GM18951 (cell line): ENCODE results near the gene MCL1.

Source experiments
- POLR2A ChIP-seq: IDR thresholded peaks from 4 replicates; pipeline ENCODE4 v1.6.1; 2011; ENCODE audit warnings: mild to moderate bottlenecking; ENCODE audit not compliant: insufficient read length, insufficient read depth; ENCODE audit errors: extremely low read depth
- in situ Hi-C: fragments of 300-500 bp; cut with MboI; formaldehyde crosslinking; loops from one replicate; pipeline ENCODE4 v1.12.0; 2022; ENCODE audit warnings: low sequenced_read_pairs, mixed read lengths, inconsistent platforms; ENCODE audit not compliant: unreplicated experiment

The MCL1 gene

DNA sequence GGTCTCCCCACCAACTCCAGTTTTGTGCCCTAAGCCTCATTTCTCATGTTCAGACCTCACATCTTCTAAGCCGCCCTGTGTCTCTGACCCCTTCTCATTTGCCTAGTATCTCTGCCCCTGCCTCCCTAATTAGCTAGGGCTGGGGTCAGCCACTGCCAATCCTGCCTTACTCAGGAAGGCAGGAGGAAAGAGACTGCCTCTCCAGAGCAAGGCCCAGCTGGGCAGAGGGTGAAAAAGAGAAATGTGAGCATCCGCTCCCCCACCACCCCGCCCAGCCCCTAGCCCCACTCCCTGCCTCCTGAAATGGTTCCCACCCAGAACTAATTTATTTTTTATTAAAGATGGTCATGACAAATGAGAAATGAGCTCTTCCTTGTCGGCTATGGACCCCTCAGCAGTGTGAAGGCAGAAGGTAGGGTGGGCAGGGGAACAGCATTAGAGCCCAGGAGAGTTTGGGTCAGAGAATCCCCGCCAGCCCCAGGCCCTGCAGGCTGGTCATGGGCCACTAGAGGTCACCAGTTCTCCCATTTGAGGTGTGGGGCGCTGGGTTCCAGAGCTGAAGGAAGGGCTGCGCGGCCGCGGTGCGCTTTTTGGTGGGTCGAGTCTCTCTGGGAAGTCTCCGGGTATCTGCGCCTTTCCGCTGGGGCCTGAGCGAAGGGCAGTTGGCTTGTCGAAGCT is 18.7 kb downstream of the MCL1 start:
- peak; percentile 37 for TF ChIP-seq POLR2A
- in situ Hi-C loops, result no loop called here

DNA sequence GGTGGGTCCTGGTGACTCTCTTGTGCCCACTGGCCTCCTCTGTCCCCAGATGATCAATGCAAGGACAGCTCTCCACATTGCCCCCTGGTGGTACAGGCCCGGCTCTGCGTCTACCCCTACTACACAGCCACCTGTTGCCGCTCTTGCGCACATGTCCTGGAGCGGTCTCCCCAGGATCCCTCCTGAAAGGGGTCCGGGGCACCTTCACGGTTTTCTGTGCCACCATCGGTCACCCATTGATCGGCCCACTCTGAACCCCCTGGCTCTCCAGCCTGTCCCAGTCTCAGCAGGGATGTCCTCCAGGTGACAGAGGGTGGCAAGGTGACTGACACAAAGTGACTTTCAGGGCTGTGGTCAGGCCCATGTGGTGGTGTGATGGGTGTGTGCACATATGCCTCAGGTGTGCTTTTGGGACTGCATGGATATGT is 19.4 kb downstream of the MCL1 start:
- in situ Hi-C loops, result no loop called here
- TF ChIP-seq POLR2A, result no peak

DNA sequence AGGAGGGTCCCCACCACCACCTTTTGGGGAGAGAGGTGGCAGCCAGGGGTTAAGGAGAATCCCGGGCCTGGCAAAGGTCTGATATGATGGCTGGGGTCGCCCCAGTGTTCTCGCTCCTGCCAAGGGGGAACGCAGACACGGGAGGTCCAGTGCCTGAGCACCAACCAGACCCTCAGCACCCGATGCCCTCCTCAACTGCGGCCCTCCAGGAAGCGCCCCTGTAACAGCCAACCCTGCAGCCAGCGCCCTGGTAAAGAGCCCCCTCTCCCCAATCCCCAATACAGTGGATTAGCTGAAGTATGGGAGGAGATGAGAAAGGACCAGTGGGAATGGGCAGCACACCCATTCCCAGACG is 19.8 kb downstream of the MCL1 start:
- in situ Hi-C loops, result no loop called here
- no peak for TF ChIP-seq POLR2A

DNA sequence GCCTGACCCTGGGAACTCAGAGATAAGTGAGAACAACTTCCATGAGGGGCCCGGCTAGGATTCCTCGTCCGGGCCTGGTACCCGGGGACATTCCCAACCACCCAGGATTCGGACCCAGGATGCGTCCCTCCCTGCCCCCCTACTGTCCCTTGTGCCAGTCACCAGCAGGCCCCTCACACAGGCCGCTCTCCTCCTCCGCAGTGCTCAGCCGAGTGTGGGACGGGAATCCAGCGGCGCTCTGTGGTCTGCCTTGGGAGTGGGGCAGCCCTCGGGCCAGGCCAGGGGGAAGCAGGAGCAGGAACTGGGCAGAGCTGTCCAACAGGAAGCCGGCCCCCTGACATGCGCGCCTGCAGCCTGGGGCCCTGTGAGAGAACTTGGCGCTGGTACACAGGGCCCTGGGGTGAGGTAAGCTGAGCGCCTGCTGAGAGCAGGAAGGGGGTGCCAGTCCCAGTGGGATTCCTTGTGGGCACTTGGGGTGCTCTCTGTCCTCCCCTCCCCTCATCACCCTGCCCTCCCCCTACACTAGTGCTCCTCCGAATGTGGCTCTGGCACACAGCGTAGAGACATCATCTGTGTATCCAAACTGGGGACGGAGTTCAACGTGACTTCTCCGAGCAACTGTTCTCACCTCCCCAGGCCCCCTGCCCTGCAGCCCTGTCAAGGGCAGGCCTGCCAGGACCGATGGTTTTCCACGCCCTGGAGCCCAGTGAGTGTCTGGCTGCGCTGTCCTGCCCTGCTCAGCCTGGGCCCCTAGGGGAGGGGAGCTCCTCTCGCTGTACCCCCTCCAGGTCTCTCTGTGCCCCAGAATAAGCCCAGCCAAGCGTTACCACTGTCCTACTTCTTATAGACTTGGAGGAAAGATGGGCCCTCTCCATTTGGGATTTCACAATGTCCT is 20.4 kb downstream of the MCL1 start:
- in situ Hi-C loops, result no loop called here
- no peak for TF ChIP-seq POLR2A

DNA sequence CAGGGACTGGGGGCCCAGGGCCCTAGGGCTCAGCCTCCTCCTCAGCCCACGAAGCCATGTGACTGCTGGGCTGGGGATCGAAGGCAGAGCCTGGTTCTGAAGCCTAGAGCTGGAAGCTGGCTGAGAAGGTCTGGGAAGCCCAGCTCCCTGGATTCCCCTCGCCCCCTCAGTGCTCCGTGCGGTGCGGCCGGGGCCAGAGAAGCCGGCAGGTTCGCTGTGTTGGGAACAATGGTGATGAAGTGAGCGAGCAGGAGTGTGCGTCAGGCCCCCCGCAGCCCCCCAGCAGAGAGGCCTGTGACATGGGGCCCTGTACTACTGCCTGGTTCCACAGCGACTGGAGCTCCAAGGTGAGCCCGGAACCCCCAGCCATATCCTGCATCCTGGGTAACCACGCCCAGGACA is 21.1 kb downstream of the MCL1 start:
- no peak for TF ChIP-seq POLR2A
- in situ Hi-C loops, result no loop called here

DNA sequence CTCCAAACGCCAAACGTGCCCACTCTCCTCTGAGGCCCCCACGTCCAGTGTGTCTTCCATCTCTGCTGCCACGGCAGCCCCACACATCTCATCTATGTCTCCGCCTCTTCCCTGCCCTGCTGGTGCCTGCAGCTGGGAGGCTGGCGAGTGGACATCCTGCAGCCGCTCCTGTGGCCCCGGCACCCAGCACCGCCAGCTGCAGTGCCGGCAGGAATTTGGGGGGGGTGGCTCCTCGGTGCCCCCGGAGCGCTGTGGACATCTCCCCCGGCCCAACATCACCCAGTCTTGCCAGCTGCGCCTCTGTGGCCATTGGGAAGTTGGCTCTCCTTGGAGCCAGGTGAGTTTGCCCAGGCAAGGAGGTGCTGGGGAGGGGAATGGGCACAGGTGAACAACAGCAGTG is 21.6 kb downstream of the MCL1 start:
- in situ Hi-C loops, result no loop called here
- no peak for TF ChIP-seq POLR2A

DNA sequence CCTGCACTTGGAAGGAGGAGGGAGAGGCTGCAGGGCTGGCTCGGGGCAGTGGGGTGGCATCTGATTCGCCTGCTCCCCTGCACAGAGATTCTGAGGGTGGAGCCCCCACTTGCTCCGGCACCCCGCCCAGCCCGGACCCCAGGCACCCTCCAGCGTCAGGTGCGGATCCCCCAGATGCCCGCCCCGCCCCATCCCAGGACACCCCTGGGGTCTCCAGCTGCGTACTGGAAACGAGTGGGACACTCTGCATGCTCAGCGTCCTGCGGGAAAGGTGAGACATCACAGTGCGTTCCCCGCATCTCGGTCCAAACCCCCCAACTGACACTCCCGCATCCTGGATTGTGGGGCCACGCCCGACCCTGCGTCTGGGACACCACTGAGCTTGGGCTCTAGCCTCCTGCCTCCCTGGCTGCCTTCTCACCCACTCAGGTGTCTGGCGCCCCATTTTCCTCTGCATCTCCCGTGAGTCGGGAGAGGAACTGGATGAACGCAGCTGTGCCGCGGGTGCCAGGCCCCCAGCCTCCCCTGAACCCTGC is 22.3 kb downstream of the MCL1 start:
- no peak for TF ChIP-seq POLR2A
- in situ Hi-C loops, result no loop called here

DNA sequence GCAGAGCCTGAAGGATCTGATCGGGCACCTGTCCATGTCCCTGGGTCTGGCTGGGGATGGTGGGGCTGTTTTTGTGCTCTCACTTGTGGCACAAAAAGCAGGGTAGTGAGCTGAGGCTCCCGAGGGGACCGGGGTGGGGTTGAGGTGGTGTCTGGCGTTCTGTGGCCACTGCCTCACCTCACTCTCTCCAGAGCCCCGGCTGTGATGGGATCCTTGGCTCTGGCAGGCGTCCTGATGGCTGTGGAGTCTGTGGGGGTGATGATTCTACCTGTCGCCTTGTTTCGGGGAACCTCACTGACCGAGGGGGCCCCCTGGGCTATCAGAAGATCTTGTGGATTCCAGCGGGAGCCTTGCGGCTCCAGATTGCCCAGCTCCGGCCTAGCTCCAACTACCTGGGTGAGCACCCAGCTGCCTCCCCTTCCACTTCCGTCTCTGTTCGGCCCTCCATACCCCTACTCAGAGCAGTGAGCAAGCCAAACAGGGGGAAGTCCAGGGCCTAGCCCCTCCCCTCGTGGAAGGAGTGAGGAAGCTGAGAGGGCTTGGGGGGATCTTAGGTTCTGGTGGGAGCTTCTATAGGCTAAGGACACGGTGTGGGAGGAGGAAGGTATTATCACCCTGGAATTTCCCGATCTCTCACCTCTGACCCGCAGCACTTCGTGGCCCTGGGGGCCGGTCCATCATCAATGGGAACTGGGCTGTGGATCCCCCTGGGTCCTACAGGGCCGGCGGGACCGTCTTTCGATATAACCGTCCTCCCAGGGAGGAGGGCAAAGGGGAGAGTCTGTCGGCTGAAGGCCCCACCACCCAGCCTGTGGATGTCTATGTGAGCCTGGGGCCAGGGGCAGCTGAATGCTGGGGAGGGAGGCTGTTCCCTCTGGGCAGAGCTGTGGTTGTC is 23.2 kb downstream of the MCL1 start:
- TF ChIP-seq POLR2A, result no peak
- in situ Hi-C loops, result no loop called here

DNA sequence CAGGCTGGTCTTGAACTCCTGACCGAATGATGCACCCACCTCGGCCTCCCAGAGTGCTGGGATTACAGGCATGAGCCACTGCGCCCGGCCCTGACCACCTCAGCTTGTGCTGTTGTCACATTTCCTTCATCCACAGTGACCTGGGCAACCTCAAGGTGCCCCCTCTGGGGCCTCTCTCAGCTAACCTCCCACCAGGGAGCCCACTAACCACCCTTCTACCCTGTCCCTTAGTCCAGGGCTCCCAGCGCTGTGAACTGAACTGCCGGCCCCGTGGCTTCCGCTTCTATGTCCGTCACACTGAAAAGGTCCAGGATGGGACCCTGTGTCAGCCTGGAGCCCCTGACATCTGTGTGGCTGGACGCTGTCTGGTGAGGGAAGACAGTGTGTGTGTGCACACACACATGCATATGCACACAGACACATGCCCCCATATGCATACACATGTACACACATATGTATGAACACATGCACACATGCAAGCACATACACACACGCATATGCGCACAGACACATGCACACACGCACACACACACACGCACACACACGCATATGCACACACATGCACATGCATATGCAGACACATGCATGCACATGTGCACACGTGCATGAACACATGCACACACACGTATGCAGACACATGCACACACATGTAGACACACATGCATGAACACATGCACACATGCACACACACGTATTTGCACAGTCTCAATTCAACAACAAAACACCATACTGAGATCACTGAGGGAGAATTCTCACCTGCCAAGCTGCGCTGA is 24.0 kb downstream of the MCL1 start:
- in situ Hi-C loops, result no loop called here
- no peak for TF ChIP-seq POLR2A

DNA sequence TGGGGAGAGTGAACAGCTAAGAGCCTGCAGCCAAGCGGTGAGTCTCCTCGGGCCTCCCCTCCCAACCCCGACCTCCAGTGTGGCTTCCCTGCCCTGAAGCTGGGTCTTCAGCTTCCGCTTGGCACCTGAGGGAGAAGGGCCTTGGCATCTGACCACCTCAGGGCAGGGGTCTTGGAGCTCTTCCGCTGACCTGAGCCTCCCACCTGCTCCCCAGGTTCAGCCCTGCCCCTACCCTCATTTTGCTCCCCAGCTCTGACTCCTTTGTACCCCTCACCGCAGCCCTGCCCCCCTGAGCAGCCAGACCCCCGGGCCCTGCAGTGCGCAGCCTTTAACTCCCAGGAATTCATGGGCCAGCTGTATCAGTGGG is 25.3 kb downstream of the MCL1 start:
- in situ Hi-C loops, result no loop called here
- TF ChIP-seq POLR2A, result no peak

DNA sequence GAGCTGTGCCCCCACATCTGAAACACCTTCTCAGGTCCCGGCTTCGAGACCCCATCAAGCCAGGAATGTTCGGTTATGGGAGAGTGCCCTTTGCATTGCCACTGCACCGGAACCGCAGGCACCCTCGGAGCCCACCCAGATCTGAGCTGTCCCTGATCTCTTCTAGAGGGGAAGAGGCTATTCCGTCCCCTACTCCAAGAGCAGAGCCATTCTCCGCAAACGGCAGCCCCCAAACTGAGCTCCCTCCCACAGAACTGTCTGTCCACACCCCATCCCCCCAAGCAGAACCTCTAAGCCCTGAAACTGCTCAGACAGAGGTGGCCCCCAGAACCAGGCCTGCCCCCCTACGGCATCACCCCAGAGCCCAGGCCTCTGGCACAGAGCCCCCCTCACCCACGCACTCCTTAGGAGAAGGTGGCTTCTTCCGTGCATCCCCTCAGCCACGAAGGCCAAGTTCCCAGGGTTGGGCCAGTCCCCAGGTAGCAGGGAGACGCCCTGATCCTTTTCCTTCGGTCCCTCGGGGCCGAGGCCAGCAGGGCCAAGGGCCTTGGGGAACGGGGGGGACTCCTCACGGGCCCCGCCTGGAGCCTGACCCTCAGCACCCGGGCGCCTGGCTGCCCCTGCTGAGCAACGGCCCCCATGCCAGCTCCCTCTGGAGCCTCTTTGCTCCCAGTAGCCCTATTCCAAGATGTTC is 25.9 kb downstream of the MCL1 start:
- TF ChIP-seq POLR2A, result no peak
- in situ Hi-C loops, result no loop called here

DNA sequence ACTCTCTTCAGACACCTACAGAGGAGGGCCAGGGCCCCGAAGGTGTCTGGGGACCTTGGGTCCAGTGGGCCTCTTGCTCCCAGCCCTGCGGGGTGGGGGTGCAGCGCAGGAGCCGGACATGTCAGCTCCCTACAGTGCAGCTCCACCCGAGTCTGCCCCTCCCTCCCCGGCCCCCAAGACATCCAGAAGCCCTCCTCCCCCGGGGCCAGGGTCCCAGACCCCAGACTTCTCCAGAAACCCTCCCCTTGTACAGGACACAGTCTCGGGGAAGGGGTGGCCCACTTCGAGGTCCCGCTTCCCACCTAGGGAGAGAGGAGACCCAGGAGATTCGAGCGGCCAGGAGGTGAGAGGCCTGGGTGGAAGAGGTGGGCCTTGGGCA is 26.5 kb downstream of the MCL1 start:
- no peak for TF ChIP-seq POLR2A
- in situ Hi-C loops, result no loop called here
